HL-60/S4 treated with phorbol 12-myristate 13-acetate at 8.2 ng/mL for 4 days and 3 days (cell line): ENCODE data around the gene C1RL.

ENCODE experiments used
- in situ Hi-C: fragments of 300-500 bp; cut with MboI; formaldehyde crosslinking; loops from 2 replicates; pipeline ENCODE4 v1.15.0; 2022; ENCODE audit warnings: low sequenced_read_pairs

Gene C1RL, protein sequence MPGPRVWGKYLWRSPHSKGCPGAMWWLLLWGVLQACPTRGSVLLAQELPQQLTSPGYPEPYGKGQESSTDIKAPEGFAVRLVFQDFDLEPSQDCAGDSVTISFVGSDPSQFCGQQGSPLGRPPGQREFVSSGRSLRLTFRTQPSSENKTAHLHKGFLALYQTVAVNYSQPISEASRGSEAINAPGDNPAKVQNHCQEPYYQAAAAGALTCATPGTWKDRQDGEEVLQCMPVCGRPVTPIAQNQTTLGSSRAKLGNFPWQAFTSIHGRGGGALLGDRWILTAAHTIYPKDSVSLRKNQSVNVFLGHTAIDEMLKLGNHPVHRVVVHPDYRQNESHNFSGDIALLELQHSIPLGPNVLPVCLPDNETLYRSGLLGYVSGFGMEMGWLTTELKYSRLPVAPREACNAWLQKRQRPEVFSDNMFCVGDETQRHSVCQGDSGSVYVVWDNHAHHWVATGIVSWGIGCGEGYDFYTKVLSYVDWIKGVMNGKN

DNA sequence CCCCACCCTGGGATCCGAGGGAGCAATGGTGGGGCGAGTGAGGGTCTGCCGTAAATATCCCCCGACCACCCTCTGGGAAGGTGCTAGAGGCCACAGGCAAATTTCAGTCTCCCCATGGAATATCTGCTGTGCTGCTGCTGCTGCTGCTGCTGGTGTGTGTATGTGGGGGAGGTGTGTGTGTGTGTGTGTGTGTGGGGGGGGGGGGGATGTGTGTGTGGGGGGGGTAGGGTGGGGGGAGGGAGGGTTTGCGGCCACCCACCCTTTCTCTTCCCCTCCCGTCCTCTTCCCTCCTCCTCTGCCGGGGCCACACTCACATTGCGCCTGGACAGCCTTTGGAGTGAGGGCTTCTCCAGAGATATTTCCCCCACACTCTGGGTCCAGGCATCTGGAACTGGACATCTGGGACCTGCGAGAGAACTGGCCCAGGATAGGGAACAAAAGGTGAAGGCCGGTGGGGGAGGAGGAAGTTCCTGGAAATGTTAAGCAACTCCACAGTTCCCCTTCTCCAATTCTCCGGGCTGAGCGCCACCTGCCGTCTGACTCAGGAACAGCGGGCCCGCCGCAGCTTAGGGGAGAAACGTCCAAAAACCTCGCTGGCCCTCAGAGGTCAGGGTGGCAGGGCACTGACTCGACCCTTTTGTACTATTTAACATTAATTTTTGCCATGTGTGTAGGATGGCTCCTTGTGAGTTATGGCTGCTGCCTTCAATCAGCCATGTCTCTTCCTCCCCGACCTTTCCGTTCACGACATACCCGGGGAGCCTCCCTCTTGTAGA is at the start of gene C1RL:
Gene C1RL, minus strand, starts transcription at position 419 of the 776 bp plus-strand sequence. Its CDS starts 34 bp downstream, at position 385.
- in situ Hi-C loops = no loop called here

DNA sequence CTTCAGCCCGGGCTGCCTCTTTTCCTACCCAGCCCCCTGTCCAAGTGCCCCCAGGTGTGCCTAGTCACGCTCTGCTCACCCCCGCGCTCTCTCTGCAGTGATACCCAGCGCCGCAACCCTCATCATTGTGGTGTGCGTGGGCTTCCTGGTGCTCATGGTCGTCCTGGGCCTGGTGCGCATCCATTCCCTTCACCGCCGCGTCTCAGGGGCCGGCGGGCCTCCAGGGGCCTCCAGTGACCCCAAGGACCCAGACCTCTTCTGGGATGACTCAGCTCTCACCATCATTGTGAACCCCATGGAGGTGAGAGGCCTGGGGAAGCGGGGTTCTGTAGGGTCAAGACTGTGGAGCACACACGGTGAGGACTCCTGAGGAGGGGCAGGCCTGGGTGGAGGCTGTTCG is 48.4 kb upstream of the C1RL start:
- in situ Hi-C loops = no loop called here

DNA sequence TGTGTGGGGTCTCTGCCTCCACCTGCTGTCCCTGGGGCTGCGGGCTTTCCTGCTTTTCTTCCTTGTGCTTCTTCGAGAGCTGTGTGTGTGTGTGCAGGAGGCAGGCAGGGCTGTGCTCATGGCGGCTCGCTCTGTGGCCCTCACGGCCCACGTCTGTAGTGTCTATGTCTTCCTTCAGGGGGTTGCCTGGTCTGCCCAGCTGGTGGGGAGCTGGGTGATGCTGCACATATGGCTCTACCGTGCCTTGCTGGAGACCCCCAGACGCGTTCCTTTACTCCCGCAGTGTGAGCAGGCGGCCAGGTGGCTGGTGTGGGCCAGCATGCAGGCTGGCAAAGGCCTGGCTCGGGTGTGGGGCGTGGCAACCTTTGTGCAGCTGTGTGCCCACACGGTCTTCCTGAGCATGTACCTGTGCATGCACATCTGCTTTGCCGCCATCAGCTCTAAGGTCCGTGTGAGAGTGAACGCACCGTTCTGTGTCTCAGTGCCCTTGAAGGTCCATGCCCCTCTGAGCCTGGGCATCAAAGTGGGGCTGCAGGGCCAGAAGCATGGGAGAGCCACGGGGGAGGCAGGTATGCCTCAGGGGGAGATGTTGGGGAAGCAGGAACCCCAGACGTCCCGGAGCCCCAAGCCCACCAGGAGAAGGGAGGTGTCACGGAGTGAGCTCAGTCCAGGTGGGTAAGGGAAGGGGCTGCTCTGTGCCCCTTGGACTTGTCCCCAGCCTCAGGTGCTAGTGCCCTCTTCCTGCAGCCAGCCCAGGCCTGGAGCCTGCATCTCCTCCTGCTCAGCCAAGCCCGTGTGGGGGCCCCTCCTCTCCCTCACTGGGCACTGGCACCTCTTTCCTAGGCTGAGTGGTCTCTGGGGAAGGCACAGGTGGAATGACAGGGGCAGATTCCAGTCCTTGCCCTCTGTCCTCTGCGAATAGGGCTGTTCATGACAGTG is 47.5 kb upstream of the C1RL start:
- in situ Hi-C loops = no loop called here

DNA sequence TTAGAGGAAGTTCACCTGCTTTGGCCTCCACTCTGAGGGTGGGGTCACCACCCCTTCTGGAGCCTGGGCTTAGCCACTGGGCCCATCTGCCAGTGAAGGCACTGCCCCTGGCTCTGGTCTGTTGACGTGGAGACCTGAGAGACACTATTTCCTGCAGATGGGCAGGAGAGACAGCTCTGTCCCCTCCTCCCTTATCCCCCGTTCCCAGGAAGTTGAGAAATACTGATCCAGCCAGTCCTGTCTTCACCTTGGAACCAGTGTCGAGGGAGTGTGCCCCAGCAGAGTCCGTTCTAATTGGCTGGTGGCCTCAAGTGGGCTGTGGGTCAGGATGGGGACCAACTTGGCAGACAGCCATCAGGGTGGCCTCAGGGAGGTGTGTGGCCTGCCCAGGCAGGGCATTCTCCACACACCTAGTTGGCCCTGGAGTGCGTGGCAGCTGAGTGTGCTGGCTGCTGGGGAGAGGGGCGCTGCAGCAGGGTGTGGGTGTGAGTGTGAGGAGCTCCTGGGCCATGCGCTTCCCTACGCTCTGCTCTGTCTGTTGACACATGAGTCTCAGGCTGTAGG is 46.5 kb upstream of the C1RL start:
- in situ Hi-C loops = no loop called here

DNA sequence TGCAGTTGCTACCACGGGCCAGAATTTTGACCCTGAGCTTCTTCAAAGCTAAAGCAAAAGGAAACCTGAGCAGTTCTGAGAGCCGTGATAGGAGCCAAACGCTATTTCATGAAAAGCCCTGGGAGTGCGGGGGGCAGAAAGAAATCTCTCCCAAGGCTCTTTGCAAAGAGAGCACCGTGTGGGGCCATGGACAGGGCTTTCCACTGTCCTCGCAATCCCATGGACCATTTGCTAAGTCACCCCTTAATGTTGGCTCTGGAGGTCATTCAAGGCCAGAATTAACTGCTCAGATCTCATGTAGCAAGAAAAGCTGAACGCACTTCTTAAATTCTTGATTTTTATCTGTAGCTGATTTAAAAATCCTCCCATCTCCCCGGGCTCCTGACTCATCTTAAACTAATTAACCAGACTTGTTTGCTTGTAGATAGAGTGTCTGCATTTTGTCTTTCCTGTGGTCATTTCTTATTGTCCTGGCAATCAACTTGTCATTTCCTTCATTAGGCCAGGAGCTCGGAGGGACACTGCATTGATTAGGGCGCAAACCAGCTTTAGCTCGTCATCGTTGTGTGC is 46.0 kb upstream of the C1RL start:
- in situ Hi-C loops = no loop called here

DNA sequence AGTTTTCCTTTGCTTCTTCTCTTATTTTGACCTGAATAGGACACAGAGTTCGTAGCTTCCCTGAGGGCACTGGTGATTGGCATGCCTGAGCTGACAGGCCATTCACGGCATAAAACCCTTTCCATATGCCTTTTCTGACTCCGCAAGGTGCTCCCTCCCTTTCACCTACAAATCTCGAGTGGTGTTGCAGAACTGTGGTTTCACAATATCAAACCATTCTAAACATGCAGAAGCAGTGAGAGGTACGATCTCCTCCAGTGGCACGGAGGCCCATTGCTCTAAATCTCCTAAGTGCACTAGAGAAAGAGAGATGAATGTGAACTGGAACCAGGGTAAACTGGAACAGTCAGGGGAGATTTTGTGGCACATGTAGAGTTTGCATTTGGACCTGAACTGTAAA is 45.0 kb upstream of the C1RL start:
- in situ Hi-C loops = no loop called here

DNA sequence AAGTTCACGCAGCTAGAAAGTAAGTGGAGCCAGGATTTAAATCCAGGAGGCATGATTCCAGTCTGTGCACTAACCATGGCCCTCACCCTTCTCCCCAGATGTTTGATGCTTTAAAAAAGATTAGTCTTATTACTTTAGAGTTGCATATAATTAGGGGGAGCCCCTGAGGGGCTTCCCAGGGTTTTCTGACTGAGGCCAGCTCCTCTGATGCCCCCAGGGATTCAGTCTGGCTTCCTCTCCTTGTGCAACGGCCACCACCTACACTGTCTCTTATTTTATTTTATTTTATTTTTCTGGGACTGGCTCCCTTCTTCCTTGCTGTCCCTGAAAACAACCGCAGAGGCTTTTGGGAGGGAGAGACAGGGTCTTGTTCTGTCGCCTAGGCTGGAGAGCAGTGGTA is 43.8 kb upstream of the C1RL start:
- in situ Hi-C loops = no loop called here

DNA sequence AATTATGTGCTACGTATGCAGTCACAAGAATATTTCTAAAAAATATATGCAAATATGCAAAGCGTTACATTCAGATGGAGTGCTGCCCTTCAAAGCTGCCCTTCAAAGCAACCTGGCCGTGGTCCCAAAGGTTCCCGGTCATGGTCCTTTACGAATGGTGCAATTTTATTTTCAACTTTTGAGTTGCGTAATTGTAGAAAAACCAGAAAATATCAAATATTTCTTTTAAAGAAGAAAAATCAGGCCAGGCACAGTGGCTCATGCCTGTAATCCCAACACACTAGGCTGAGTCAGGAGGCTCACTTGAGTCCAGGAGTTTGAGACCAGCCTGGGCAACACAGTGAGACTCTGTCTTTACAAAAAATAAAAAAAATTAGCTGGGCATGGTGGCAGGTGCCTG is 42.5 kb upstream of the C1RL start:
- in situ Hi-C loops = no loop called here

DNA sequence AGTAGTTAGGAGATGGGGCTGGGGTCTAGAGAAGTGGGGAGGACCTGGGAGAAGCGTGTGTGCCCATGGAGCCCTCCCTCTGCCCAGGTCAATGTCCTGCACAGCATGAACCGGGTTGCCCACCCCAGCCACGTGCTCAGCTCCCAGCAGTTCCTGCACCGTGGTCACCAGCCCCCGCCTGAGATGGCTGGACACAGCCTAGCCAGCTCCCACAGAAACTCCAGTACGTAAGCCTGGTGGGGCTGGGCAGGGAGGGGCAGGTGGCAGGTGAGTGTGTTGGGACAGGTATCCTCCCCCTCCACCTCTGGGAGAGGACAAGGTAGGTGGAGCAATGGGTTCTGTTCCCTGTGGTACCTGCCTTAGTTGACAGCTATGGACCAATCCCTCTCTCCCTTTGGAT is 41.8 kb upstream of the C1RL start:
- in situ Hi-C loops = no loop called here

DNA sequence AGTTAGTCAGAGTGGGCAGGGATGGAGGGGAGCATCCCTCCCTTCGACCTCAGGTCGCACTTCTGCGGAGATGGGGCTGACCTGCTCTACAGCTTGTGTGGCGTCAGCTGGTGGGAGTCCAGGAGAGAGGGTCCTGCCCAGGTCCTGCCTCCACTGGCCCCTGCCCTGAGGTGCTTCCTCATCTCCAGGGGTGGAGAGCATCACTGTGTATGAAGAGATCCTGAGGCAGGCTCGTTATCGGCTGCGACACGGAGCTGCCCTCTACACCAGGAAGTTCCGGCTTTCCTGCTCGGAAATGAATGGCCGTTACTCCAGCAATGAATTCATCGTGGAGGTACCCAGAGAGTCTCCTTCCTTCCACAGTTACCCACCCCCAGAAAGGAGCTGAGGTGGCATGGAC is 41.3 kb upstream of the C1RL start:
- in situ Hi-C loops = no loop called here

DNA sequence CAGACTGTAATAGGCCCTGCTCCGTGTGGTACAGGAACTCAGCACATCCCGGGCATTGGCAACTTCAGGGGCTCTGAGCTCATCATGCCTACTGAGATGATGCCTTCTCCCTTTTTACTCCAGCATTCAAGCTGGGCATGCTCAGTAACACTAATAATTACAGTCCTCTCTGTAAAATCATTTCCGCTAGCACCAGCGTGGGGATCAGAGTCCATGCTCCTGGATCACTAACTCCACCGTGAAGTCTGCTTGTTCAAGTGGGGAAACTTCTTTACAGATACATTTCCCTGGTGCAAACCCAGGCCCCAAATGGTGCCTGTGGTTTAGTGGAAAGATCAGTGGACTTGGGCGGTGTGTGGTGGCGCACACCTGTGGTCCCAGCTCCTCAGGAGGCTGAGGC is 37.9 kb upstream of the C1RL start:
- in situ Hi-C loops = no loop called here

DNA sequence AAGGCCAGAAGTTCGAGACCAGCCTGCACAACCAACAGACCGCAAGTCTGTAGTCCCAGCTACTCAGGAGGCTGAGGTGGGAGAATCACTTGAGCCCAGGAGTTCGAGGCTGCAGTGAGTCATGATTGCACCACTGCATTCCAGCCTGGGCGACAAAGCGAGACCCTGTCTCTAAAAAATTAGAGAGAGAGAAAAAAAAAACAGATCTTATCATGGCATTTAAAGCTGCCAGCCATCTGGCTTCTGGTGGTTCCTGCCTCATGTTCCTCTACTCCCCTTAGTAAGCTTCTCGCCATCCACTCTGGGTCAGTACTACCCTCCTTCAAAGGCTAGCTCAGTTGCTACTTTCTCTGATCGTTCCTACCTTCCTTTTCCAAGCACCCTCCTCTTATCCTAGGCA is 37.2 kb upstream of the C1RL start:
- in situ Hi-C loops = no loop called here

DNA sequence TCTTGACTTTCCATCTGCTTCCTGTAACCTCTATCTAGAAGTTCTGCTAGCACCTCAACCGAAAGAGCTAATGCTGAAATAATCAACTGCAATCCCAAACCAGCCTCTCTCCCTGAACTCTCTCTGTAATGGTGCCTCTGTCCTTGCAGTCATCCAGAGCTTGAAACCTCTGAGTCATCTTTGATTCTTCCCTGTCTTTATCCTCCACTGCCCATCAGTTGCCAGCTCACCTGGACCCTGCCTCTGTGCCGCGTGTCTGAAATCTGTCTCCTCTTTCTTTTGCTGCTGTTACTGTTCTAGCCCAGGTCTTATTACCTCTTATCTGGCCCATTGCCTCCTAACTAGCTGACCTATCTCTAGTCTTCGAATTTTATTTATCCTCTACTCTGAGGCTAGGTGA is 36.7 kb upstream of the C1RL start:
- in situ Hi-C loops = no loop called here

DNA sequence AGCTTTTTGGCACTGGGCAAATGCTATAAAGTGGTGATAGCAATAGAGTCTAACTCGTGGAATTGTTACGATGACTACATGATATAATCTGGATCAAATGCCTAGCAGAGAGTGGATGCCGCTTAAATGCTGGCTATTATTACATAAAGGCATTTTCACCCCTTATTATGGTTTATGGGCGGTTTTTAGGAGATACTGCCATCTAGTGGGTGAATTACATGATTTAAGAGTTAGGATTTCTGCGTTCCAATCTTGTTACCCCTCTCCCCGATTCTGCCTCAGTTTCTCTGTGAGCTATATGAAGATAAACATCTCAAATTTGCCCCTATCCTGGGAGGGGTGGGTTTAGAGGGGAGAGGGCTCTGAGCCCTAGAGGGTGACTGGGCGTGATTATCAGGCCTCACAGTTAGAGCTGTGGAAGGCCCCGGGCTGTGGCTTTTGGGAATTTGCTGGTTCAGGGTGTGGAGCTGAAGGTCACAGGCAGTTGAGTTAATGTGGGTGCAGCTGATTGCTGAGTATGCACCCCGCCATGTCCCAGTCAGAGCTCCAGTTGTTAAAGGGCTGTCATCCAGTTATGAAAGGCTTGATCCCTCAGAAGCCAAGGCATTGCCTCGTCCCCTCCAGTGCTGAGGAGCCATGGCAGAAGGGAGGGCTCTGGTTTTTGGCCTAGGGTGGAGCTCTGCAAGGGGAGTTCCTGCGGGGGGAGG is 35.6 kb upstream of the C1RL start:
- in situ Hi-C loops = no loop called here

DNA sequence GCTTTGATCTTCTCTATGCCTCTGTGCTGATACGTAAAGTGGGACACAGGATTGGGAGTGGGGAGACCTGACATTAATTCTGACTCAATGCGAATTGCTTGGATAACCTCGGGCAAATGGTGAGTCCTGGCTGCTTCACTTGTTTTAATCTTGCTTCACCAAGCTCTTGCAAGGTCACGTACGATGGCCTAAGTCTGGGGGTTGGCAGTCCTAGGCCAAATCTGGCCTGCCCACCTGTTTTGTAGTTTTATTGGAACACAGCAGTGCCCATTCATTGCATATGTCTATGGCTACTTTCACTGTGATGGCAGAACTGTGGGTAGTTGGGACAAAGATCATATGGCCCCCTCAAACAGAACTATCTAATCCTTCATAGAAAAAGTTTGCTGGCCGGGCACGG is 34.5 kb upstream of the C1RL start:
- in situ Hi-C loops = no loop called here

DNA sequence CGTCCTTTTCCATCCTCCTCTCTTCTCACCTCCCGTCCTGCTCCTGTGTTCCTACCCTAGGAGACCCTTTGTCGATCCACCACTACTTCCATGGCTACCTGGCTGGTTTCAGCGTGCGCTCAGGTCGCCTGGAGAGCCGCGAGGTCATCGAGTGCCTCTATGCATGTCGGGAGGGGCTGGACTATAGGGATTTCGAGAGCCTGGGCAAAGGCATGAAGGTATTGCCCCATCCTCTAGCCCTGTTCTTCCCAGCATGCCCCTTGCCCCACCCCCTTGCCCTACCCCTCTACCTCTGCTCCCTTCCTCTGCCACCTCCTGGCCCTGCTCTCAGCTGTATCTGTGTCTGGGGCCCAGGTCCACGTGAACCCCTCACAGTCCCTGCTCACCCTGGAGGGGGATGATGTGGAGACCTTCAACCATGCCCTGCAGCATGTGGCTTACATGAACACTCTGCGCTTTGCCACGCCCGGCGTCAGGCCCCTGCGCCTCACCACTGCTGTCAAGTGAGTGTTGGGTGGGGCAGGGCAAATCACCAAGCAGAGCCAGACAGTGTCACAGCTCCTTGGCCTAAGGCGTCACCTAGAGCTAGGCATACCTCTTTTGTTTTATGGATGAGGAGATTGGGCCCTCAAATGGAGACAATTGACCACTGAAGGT is 33.9 kb upstream of the C1RL start:
- in situ Hi-C loops = no loop called here

DNA sequence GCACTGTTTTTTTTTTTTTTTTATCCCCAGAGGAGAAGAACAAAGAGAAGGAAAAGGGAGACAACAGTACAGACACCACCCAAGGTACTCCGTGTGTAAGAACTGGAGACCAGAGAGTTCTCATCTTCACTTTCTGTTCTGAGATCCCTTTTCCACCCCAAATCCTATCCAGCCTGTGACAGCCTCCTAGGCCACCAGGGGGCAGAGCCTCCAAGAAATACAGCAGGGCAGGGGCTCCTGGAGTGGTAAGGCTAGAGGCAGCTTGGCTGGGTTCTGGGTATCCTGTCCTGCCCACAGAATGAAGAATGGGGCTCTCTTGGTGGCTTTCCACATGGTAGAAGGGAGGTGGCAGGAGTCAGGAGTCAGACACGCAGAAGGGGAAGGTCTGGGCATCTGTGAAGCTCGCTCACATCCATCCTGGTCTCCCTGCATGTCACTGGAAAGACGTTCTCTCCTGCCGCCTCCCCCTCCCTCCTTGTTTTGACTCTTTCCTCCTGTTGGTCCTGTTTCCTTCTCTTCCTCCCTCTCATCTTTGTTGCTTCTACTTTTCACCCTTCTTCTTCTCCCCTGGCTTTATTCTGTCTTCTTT is 33.1 kb upstream of the C1RL start:
- in situ Hi-C loops = no loop called here

DNA sequence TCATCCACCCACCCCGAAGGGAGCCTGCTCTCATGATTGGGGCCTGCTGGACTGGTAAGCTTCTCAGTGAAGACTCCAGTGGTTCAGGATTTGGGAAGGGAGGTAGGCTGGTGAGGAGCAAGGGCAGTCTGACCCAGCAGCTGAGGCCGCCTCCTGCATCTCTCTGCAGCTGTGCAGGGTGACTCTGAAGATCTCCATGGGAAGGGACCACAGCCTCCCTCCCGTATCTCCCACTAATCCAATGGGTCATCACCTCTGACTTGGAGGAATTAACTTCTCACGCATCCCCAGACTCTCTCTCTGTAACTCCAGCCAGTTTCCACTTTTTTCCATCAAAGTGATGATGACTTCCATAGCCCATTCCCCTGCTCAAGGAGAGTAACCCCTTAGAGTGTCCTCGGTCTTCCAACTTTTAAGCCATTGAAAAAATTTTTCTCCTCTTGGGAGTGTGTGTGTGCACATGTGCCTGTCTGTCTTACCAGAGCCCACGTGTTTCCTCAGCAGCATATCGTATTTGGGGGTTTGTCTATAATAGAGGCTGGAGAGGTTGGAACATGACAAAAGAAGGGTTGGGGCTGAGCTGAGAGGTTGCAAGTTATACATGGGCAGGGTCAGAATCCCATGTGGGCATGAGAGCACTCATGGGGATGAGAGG is 32.5 kb upstream of the C1RL start:
- in situ Hi-C loops = no loop called here
